Kidney (tissue), 14 donors: ENCODE data around the gene RXRA. TPM values are rescaled to one million over a fixed set of nuclear protein-coding genes. Genes with fewer than 3 reads are reported as not detected.

Experiments
- DNase-seq, 5 donors: peaks; one replicate each; pipeline ENCODE4 v3.0.0-alpha.2; 2013 to 2020
- FAIRE-seq: peaks from 2 replicates; lab custom pipeline; 2012; peaks lifted over from hg19 to GRCh38; lab: Jason Lieb, UNC
- H3K27ac ChIP-seq, 2 donors: one replicate each; pipeline ENCODE4 v1.7.0; 2013; ENCODE audit warnings: low read depth in 2 of 2, low read length in 2 of 2, inconsistent platforms in 1 of 2
- H3K27me3 ChIP-seq: one replicate; pipeline ENCODE4 v1.7.1; 2013; ENCODE audit warnings: low read length, inconsistent platforms; ENCODE audit not compliant: control insufficient read depth, insufficient read depth
- H3K36me3 ChIP-seq, 3 donors: one replicate each; pipeline versions ENCODE4 v1.7.0 to v1.7.1; 2013; ENCODE audit warnings: low read length in 3 of 3, control low read depth in 1 of 3, inconsistent platforms in 1 of 3; ENCODE audit not compliant: insufficient read depth in 3 of 3, control insufficient read depth in 2 of 3
- H3K4me1 ChIP-seq, 3 donors: one replicate each; pipeline versions ENCODE4 v1.7.0 to v1.7.1; 2013; ENCODE audit warnings: low read length in 3 of 3, inconsistent platforms in 1 of 3, low read depth in 1 of 3; ENCODE audit not compliant: control insufficient read depth in 2 of 3, insufficient read depth in 2 of 3
- H3K4me3 ChIP-seq, 3 donors: one replicate each; pipeline versions ENCODE4 v1.7.0 to v1.8.1; 2013; ENCODE audit warnings: low read length in 3 of 3, control low read depth in 1 of 3, inconsistent platforms in 1 of 3
- H3K9ac ChIP-seq, 3 donors: one replicate each; pipeline versions ENCODE4 v1.7.0 to v1.7.1; 2013; ENCODE audit warnings: low read length in 3 of 3, control low read depth in 1 of 3, inconsistent platforms in 1 of 3
- H3K9me3 ChIP-seq, 3 donors: one replicate each; pipeline versions ENCODE4 v1.7.0 to v1.7.1; 2013; ENCODE audit warnings: low read length in 3 of 3, control low read depth in 1 of 3, inconsistent platforms in 1 of 3; ENCODE audit not compliant: control insufficient read depth in 2 of 3, insufficient read depth in 1 of 3
- CTCF ChIP-seq: IDR thresholded peaks from 3 replicates; pipeline ENCODE4 v1.5.1; 2012; ENCODE audit warnings: mild to moderate bottlenecking, moderate library complexity, borderline replicate concordance; ENCODE audit not compliant: insufficient read depth; ENCODE audit errors: extremely low read depth
- intact Hi-C: fragments of 100-400 bp; cut with DNase I; formaldehyde crosslinking; loops from one replicate; pipeline ENCODE4 v1.11.1; 2022
- polyA plus RNA-seq: library from polyadenylated mRNA; stranded (reverse); fragments of 350-450 nt; fragmentation: Illumina TruSeq; extraction: RNeasy Lipid Tissue Mini Kit (QIAGEN cat#74804); gene quantifications from one replicate; pipeline ENCODE4 v1.2.3, GENCODE V29; 2014; ENCODE audit warnings: low read depth, low replicate concordance; ENCODE audit not compliant: insufficient read depth
- total RNA-seq: library from RNA; stranded (reverse); fragmentation: NEBNext Ultra II Directional; extraction: Animal tissue kit (Norgen Biotek cat#: 25700); gene quantifications from one replicate; pipeline ENCODE4 v1.2.1, GENCODE V29; 2021
- donor health status: control.
- donor health status: control.
- donor health status: control.
- donor health status: control.
- donor health status: control.
- donor health status: DM: yes; HTN: yes; CAD: no.
- donor health status: Normal renal cell carcinoma (clear cell type).

Gene RXRA
- total and polyA plus RNA-seq, 2 donors from 2014 or later = 24.0 to 49.5 TPM

GRCh38 chr9:134413890-134414623 lies 87.8 kb downstream of the RXRA start:
- Histone ChIP-seq H3K27me3 (no peaks in the 10 kb centered on the region), H3K9ac (no peak overlapping the region), H3K4me3 (no peak overlapping the region), H3K27ac (peak overlapping the region in 1 of 2 donors; percentile 43), H3K9me3 (no peaks in the 10 kb centered on the region), H3K4me1 (peaks cover 0 to 51% (median 13%) of the 10 kb centered on the region in 3 donors), H3K36me3 (peaks cover 0 to 5% (median 3%) of the 10 kb centered on the region in 3 donors)
- no peak for TF ChIP-seq CTCF
- FAIRE-seq (no peak), DNase-seq (peak in 4 of 5 donors; percentile 93 to 94 (median 94))
- intact Hi-C loops = no loop called here

- H3K4me3 ChIP-seq = no peak overlapping the region
- TF ChIP-seq CTCF = no peak
- peaks cover 0 to 48% (median 13%) of the 10 kb centered on the region in 3 donors for H3K4me1 ChIP-seq
- H3K9me3 ChIP-seq = no peaks in the 10 kb centered on the region
- no peak for FAIRE-seq
- H3K27ac ChIP-seq = no peak overlapping the region
- no peaks in the 10 kb centered on the region for H3K27me3 ChIP-seq
- no peak overlapping the region for H3K9ac ChIP-seq
- DNase-seq = peak in 1 of 5 donors; percentile 73
- intact Hi-C loops = no loop called here
- H3K36me3 ChIP-seq = peaks cover 0 to 5% (median 3%) of the 10 kb centered on the region in 3 donors
These were observed 88.7 kb downstream of the RXRA start for GRCh38 chr9:134414900-134415425.

GRCh38 chr9:134416385-134417015 lies 90.2 kb downstream of the RXRA start:
- DNase-seq (no peak), FAIRE-seq (no peak)
- no peaks in the 10 kb centered on the region for H3K27me3 ChIP-seq
- no peak overlapping the region for H3K9ac ChIP-seq
- peaks cover 0 to 18% (median 3%) of the 10 kb centered on the region in 3 donors for H3K36me3 ChIP-seq
- H3K4me1 ChIP-seq = peaks cover 0 to 41% (median 13%) of the 10 kb centered on the region in 3 donors
- no peak overlapping the region for H3K27ac ChIP-seq
- TF ChIP-seq CTCF = no peak
- intact Hi-C loops = no loop called here
- no peak overlapping the region for H3K4me3 ChIP-seq
- H3K9me3 ChIP-seq = no peaks in the 10 kb centered on the region
